HepG2 (cell line): ENCODE measurements around the gene ZFP3. TPM values are rescaled to one million over a fixed set of nuclear protein-coding genes. Genes with fewer than 3 reads are reported as not detected.

Source experiments
- ARID5B ChIP-seq: IDR thresholded peaks from 2 replicates; pipeline ENCODE4 v1.4.0; 2020; ENCODE audit warnings: mild to moderate bottlenecking, missing genetic modification reagents
- ATF2 ChIP-seq: sonication (generic); formaldehyde crosslinking; IDR thresholded peaks from 2 replicates; pipeline ENCODE4 v1.4.0; 2020; ENCODE audit warnings: missing genetic modification reagents
- ERF ChIP-seq: IDR thresholded peaks from 2 replicates; pipeline ENCODE4 v1.6.1; 2018; ENCODE audit warnings: missing biosample characterization, missing genetic modification reagents
- NR2F6 ChIP-seq, 2 experiments: IDR thresholded peaks; 2 replicates each; pipeline ENCODE4 v1.6.1; 2016; ENCODE audit warnings: antibody characterized with exemption in 1 of 2, mild to moderate bottlenecking in 1 of 2
- PHF8 ChIP-seq: sonication (generic); formaldehyde crosslinking; IDR thresholded peaks from 2 replicates; pipeline ENCODE4 v1.5.0; 2020; ENCODE audit warnings: missing genetic modification reagents
- RNF219 ChIP-seq: sonication (generic); formaldehyde crosslinking; IDR thresholded peaks from 2 replicates; pipeline ENCODE4 v1.5.0; 2020; ENCODE audit warnings: mild to moderate bottlenecking, missing genetic modification reagents
- SRF ChIP-seq: IDR thresholded peaks from 2 replicates; pipeline ENCODE4 v1.6.1; 2011; ENCODE audit warnings: mild to moderate bottlenecking, low read depth, low read length, moderate library complexity
- TAF15 ChIP-seq: fragments of 200-400 bp; formaldehyde crosslinking; IDR thresholded peaks from one replicate; pipeline ENCODE4 v1.6.1; 2018; ENCODE audit warnings: mild to moderate bottlenecking, low read depth, low read length; ENCODE audit not compliant: poor library complexity, severe bottlenecking
- U2AF1 ChIP-seq: fragments of 200-400 bp; formaldehyde crosslinking; optimal IDR thresholded peaks from 2 replicates; pipeline ENCODE3; 2017; ENCODE audit warnings: mild to moderate bottlenecking, low read depth, low read length
- ZBTB3 ChIP-seq: sonication (generic); formaldehyde crosslinking; IDR thresholded peaks from 2 replicates; pipeline ENCODE4 v1.4.0; 2020; ENCODE audit warnings: low read depth, mild to moderate bottlenecking, moderate library complexity, missing genetic modification reagents, borderline replicate concordance
- ZBTB34 ChIP-seq: sonication (generic); formaldehyde crosslinking; IDR thresholded peaks from 2 replicates; pipeline ENCODE4 v1.8.0; 2022; ENCODE audit warnings: mild to moderate bottlenecking, missing genetic modification reagents
- ZBTB43 ChIP-seq: sonication (generic); formaldehyde crosslinking; conservative IDR thresholded peaks from 2 replicates; pipeline ENCODE4 v1.4.0; 2020; ENCODE audit warnings: missing genetic modification reagents
- ZBTB46 ChIP-seq: sonication (generic); formaldehyde crosslinking; IDR thresholded peaks from 2 replicates; pipeline ENCODE4 v1.4.0; 2020; ENCODE audit warnings: mild to moderate bottlenecking, missing genetic modification reagents, borderline replicate concordance
- ZNF12 ChIP-seq: sonication (generic); formaldehyde crosslinking; IDR thresholded peaks from 2 replicates; pipeline ENCODE4 v1.5.0; 2020; ENCODE audit warnings: missing genetic modification reagents
- ZNF720 ChIP-seq: sonication (generic); formaldehyde crosslinking; IDR thresholded peaks from 2 replicates; pipeline ENCODE4 v1.4.0; 2020; ENCODE audit warnings: missing genetic modification reagents
- polyA plus RNA-seq, 8 experiments: library from polyadenylated mRNA; depleted of rRNA in 3 of 8; stranded (reverse) in 7 of 8; unstranded in 1 of 8; fragments of >200 nt; fragmentation: Illumina TruSeq in 4 of 8; extraction: Trizol in 4 of 8; gene quantifications; 2 replicates each; pipeline versions ENCODE4 v1.2.1 to v1.2.3, GENCODE V29; 2011 to 2016; ENCODE audit warnings: low read depth in 4 of 8, missing spikeins in 1 of 8, mixed read lengths in 1 of 8; ENCODE audit not compliant: insufficient read depth in 1 of 8
- total RNA-seq, 5 experiments: library from RNA; depleted of rRNA; stranded (reverse); fragments of >200 nt; fragmentation: Illumina TruSeq; extraction: Trizol; gene quantifications; 2 replicates each; pipeline ENCODE4 v1.2.3, GENCODE V29; 2016; ENCODE audit warnings: low read depth in 1 of 5

ZFP3 gene
- total and polyA plus RNA-seq, 2 of the 13 experiments (the other 11 are each of a cell fraction or from before 2014, with no cell fraction given), result not detected

GRCh38 chr17:5111402-5112204, 33.3 kb downstream of the ZFP3 start, which contains the start of gene ZNF232 (continued):
- no peak for TF ChIP-seq ZBTB46 (CRISPR knock-in tag)
- peak; percentile 68 for TF ChIP-seq ARID5B (CRISPR knock-in tag)
- no peak for TF ChIP-seq TAF15
- no peak for TF ChIP-seq RNF219 (CRISPR knock-in tag)
- no peak for TF ChIP-seq ZBTB3 (CRISPR knock-in tag)
- peak; percentile 92 for TF ChIP-seq PHF8
- no peak for TF ChIP-seq ZNF720 (CRISPR knock-in tag)
- peak; percentile 33; the same call in 1 of the 2 replicates for TF ChIP-seq ERF (CRISPR knock-in tag)
- TF ChIP-seq ATF2 (CRISPR knock-in tag), result peak; percentile 82
- TF ChIP-seq U2AF1, result peak; percentile 83
- TF ChIP-seq SRF, result no peak
- TF ChIP-seq NR2F6 (IDR thresholded peaks at IDR 0.05), result no peak
- TF ChIP-seq NR2F6 (CRISPR knock-in tag; IDR thresholded peaks at IDR 0.05), result no peak; the same call in 1 of the 2 replicates
- TF ChIP-seq ZBTB43 (CRISPR knock-in tag), result 0 out of 2 replicates have a peak, but pooled peaks have one; percentile 67
- no peak for TF ChIP-seq ZBTB34
- no peak for TF ChIP-seq ZNF12 (CRISPR knock-in tag)
